Activated CD4-positive, alpha-beta T cell treated with anti-CD3 and anti-CD28 coated beads, Interleukin-2, amount 50 U/mL, for 48 hours (primary cell): Measurements from ENCODE around the gene MBTPS1.

ENCODE experiments used
- DNase-seq, 2 experiments: peaks; one replicate each; pipeline ENCODE4 v3.0.0-alpha.2; 2020

MBTPS1 gene

DNA sequence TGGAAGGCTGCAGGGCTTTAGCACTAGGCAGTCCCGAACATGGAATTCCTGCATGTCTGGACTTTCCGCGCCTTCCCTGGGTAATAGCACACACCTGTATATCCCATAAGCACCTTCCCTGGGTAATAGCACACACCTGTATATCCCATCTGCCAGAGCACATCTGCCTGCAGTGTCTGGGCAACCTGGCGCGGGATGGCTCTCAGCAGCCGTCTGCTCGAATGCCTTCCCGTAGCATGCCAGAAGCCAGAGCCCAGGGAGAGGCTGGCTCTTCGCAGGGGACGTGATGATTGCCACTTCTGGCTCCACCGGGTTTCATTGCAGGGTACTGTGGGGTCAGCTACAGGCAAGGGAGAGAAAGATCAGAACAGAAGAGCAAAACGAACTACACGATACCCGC is 21.3 kb downstream of the MBTPS1 start:
- no peak for DNase-seq

GRCh38 chr16:84093879-84094270 is 22.9 kb downstream of the MBTPS1 start:
- DNase-seq: no peak

DNA sequence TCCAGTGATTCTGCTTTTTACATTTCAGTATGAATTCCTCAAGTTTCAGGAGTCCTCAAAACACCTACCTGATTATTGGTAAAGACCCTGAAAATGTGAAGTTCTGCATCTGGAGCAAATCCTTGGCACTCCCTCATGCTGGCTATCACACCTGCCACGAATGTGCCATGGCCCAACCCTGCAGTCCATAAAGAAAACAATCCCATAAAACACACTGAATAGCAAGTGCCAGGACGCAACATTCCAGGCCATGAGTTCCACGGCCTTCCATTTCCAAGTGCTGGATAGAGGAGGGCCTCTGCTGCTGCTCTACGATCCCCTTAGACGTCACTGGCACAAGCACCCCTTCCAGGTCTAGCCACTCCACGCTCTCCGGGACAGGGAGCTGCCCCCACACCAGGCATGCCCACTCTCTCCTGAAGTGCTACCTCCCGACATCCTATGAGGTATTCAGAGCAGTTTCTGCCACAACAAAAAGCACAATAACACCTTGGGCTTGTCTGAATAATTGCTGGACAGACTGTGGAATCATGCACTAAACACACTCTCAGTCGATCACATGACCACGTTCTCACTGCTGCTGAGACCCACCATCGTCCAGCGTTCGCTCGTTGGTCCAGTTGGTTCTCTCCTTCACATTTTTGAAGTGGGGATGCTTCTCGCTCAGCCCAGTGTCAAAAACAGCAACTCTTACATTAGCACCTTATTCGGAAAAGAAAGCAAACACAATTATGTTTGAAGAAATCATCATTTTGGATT is 23.4 kb downstream of the MBTPS1 start:
- no peak for DNase-seq

DNA sequence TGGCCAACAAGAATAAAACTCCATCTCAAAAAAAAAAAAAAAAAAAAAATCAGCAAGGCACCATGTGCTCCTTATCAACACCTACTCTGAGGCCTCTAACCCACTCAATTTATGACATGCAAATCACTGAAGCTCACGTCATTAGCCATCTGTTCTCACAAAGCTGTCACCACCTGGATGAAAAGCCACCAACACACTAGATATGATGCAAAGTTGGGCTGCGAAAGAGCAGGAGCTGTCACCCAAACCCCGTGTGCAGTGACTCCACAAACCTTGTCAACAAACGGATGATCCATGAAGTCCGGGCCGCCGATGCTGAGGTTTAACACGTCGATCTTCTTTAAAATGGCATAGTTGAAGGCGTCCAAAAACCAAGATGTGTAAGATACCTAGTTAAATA is 25.3 kb downstream of the MBTPS1 start:
- no peak for DNase-seq

DNA sequence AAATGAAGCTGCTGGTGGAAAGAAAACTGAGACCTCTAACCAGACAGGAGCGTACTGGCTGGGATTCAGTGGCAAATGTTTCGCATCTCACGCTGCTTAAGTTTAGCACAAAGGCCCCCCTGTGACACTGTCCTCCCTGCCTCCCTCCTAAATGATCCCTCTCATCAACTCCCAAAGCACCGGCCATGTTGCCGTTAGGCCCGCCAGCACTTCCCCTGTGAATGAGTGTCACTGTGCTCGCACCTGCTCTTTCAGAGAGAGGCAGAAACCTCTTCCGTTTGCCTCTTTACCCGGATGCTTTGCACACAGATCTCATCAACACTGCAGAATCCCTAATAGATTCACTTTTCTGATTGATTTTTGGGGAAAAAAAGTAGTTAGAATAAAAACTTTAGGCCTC is 26.5 kb downstream of the MBTPS1 start:
- no peak for DNase-seq

DNA sequence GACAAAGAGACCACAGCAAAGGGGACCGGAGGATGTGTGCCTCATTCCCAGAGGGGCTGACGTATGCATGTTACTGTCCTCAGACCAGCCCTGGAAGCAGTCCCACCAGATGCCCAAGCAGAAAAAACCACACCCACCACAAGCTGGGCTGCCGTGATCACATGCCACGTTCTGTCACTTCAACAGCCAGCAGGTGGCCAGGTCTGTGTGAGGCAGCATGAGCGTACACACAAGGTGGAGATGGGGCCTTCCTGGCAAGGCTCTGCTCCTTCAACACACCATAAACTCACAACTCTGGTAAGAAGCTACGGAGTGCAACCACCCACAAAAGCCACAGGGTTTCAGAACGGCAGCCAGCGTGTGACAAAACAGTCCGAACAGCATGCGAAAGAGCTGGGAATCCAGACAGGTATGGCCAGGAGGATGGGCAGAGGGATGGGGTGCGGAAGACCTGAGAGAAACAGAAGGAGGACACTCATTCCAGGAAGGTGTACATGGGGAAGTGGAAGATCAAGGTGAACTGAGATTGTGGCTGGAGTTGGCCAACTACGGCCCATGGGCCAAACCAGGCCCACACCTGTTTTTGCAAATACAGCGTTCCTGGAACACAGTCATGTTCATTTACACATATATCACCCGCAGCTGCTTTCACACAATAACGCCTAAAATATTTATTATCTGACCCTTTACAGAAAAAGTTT is 27.9 kb downstream of the MBTPS1 start:
- DNase-seq: peak; percentile 54 to 61

- no peak for DNase-seq
Measured at GRCh38 chr16:84087466-84088151, 29.1 kb downstream of the MBTPS1 start.

- no peak for DNase-seq
Measured at GRCh38 chr16:84087001-84087400, 29.7 kb downstream of the MBTPS1 start.

GRCh38 chr16:84086341-84086740 is 30.4 kb downstream of the MBTPS1 start:
- DNase-seq: no peak

DNA sequence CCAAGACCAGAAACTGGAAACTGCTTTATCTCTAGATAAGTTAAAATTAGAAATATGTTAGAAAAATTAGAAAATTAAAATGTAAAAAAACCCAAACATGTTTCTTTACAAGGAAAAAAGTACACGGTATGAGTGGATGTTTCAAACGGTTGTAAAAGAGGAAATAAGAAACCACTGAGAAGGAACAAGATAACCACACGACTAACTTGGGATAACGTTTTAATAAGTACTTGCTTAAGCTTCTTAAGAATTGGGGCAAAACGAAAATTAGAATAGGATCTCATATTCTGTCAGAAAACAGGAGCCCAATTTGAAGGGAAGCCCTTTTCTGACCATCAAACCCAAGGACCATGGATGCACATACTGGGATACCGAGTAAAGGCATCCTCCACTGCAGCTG is 31.0 kb downstream of the MBTPS1 start:
- no peak for DNase-seq

- DNase-seq: no peak
Measured at GRCh38 chr16:84085271-84085667, 31.5 kb downstream of the MBTPS1 start.

DNA sequence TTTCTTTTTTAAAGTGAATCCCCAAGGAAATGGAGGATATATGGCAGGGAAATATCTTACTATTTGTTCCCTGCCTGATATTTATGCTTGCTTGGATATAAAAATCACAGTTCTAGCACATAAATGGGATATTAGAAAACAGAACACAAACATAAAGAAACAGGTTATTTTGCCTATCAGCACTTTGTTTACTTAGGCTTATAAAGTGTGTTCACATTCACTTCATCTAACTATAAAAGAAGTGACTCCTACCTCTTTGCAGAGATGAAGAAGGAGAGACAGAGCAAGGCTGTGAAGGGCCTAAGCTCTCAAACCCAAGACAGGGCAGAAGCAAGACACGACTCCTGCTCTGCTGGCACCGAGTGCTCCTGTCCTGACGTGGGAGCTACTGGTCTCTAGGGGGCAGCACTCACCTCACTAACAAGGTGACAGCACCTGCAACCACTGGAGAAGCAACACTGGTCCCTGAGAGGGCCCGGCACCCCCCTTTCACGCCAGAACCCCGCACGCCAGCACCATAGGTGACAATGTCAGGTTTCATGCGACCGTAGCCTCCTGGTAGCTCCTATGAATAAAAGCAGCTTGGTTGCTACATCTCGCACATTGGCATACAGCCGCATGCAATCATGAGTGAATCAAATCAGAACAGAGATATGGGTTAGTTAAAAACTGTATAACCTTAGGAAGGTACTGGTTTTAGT is 32.0 kb downstream of the MBTPS1 start:
- DNase-seq: peak; percentile 67 to 75

- no peak for DNase-seq
Measured at GRCh38 chr16:84082835-84083569, 33.7 kb downstream of the MBTPS1 start.

- DNase-seq: no peak
Measured at GRCh38 chr16:84082110-84082509, 34.6 kb downstream of the MBTPS1 start.

DNA sequence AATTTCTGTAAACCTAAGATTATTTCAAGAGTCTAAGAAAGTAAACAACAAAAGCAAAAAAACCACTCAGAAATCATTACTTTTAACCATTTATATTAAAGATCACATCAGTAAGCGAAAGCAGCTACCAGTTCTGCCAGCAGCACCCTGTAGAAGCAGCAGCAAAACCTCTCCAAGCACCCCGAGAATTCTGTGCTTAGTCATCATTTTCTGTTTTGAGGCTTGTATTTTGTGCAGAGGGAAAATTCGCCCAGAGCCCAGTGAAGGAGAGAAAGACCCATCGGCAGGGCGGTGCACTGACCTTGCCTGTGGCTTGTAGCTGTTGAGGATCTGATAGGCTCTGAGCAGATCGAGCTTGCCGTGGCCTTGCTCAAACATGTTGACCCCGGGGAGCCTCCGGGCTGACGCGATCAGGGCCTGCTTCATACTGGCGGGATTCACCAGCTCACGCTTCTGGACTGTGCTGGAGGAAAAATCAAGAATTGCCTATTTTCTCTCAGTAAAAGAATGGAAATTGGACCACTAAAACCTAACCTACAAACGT is 35.2 kb downstream of the MBTPS1 start:
- no peak for DNase-seq

DNA sequence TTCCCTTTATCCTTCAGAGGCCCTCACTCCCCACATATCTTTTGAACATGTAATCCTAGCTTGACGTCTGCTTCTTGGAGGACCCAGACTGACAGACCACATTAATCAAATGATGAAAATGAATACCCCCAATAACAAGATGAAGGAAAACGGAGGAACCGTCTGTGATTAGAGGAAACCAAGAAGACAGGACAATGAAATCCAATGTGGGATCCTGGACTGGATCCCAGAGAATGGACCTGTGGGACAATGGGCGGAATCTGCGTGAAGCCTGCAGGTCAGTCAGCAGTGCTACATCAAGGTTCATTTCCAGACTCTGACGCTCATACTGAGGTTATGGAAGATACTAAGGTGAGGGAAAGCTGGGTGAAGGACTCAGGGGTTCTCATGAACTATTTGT is 35.9 kb downstream of the MBTPS1 start:
- no peak for DNase-seq

GRCh38 chr16:84080378-84080777 is 36.4 kb downstream of the MBTPS1 start:
- DNase-seq: no peak

DNA sequence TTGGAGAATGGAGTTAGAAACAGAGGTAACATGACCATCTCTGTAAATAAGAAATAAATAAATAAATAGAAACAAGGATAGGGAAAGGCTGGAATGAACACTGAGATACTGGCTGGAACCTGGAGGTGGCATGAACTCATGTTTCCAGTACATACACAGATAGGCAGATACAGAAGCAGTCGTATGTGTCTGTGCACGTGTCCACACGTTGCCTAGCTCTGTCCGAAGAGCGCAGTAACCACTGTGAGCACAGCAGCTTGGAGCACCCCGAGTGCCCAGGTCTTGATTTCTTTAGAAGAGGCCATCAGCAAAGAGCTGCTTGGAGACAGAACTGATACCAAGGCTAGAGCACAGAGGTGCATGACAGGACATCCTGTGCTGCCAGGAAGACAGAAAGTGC is 37.1 kb downstream of the MBTPS1 start:
- no peak for DNase-seq

DNA sequence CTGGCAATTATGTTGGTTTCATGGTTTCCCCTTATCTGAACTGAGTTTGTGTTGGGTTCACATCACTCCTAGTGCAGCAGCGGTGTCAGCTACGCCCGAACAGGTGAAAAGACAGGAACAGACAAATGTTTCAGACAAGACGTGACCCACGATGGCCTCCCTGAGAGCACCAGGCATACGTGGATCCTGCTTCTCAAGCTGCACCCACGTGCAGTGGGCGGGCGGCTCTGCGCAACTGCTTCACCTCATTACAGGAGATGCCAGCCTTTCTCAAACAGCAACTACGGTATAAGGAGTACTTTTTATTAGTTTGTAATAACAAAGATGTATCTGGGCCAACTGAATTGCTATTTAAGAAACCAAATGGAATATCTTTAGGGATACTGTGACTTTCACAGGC is 41.4 kb downstream of the MBTPS1 start:
- DNase-seq: no peak

- DNase-seq: no peak
Measured at GRCh38 chr16:84074721-84075120, 42.0 kb downstream of the MBTPS1 start.

DNA sequence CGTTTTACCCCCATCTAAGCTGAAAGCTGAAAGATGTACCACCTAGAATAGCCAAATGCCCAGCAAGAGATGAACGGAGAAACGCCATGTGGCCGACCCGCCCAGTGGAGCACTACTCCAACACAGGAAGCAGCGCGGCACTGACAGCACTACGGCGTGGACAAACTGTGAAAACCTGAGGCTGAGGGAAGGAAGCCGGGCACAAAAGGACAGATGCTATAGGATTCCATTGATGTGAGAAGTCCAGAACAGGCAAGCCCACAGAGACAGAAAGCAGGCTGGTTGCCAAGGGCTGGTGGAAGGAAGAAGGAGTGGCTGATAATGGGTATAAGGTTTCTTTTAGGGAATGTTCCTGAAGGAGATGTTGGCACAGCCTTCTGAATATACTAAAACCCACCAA is 44.7 kb downstream of the MBTPS1 start:
- DNase-seq: no peak

DNA sequence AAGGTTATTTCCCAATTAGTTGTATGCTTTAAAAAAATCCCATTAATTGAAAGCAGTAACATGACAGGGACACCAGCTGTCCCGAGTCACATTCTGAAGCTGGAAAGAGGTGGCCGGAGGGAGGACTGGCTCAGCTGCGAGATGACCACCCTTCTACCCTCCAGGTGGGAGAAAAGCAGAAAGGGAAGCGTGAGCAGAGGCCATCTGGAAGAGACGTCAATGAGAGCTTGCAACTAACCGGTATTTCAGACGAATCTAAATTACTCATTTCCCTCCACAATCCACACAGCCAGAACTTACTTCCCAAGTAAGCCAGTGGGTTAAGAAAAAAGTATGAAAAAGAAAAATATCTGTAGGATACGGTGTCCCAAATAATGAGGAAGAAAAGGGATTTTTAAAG is 45.6 kb downstream of the MBTPS1 start:
- no peak for DNase-seq
